Tibial nerve (tissue), 4 donors: ENCODE measurements around the gene SLBP. TPM values are rescaled to one million over a fixed set of nuclear protein-coding genes. Genes with fewer than 3 reads are reported as not detected.

ENCODE experiments used
- DNase-seq, 2 donors: peaks; one replicate each; pipeline ENCODE4 v3.0.0-alpha.2; 2019; ENCODE audit warnings: low spot score in 2 of 2
- H3K27ac ChIP-seq, 4 donors: fragments of 200-600 bp; sonication (generic) in 3 of 4; one replicate each; pipeline ENCODE4 v1.5.1; 2017 to 2019; ENCODE audit warnings: mild to moderate bottlenecking in 1 of 4
- H3K27me3 ChIP-seq, 2 donors: fragments of 200-600 bp; sonication (generic) in 1 of 2; one replicate each; pipeline versions ENCODE4 v1.5.1 to v1.6.0; 2017 to 2019
- H3K36me3 ChIP-seq, 3 donors: fragments of 200-600 bp; sonication (generic); one replicate each; pipeline ENCODE4 v1.5.1; 2018 to 2019
- H3K4me1 ChIP-seq, 4 donors: fragments of 200-600 bp; sonication (generic) in 3 of 4; one replicate each; pipeline ENCODE4 v1.5.1; 2017 to 2019
- H3K4me3 ChIP-seq, 4 donors: fragments of 200-600 bp; sonication (generic) in 3 of 4; one replicate each; pipeline ENCODE4 v1.5.1; 2017 to 2019; ENCODE audit warnings: mild to moderate bottlenecking in 1 of 4, moderate library complexity in 1 of 4
- H3K9me3 ChIP-seq, 4 donors: fragments of 200-600 bp; sonication (generic) in 3 of 4; one replicate each; pipeline ENCODE4 v1.5.1; 2017 to 2019
- CTCF ChIP-seq, 5 experiments: fragments of 200-600 bp in 3 of 5; fragments of 450-650 bp in 2 of 5; sonication (generic) in 3 of 5; IDR thresholded peaks; one replicate each; pipeline ENCODE4 v1.5.1; 2016 to 2019; ENCODE audit warnings: antibody characterized with exemption in 5 of 5, mild to moderate bottlenecking in 3 of 5, moderate library complexity in 2 of 5
- EP300 ChIP-seq, 2 donors: sonication (generic); formaldehyde crosslinking; IDR thresholded peaks; one replicate each; pipeline ENCODE4 v1.6.1; 2017; ENCODE audit warnings: antibody characterized with exemption in 2 of 2, mild to moderate bottlenecking in 1 of 2
- POLR2A ChIP-seq, 2 donors: fragments of 450-650 bp; IDR thresholded peaks; one replicate each; pipeline ENCODE4 v1.6.1; 2017; ENCODE audit warnings: antibody characterized with exemption in 2 of 2, mild to moderate bottlenecking in 2 of 2, moderate library complexity in 2 of 2
- WGBS, 2 donors: methylation state at CpG; one replicate each; pipeline ENCODE4 v1.1.5; 2018; 5-methylcytosine and 5-hydroxymethylcytosine counted together
- small RNA-seq: library from RNA; depleted of rRNA; stranded (forward); fragments of <200 nt; gene quantifications from one replicate; pipeline ENCODE3, GENCODE V24; 2016
- total RNA-seq, 4 donors: library from RNA; depleted of rRNA; stranded (reverse); fragments of >200 nt; gene quantifications; one replicate each; pipeline ENCODE4 v1.1.0, GENCODE V29; 2016

The SLBP gene
- total RNA-seq, 4 donors from 2014 or later: 41.7 to 55.9 (median 53.5) TPM

GRCh38 chr4:1643971-1644735, 68.0 kb downstream of the SLBP start:
- no peak overlapping the region for H3K27ac ChIP-seq
- TF ChIP-seq EP300 (IDR thresholded peaks at IDR 0.05) (no peak), POLR2A (IDR thresholded peaks at IDR 0.05) (no peak), CTCF (IDR thresholded peaks at IDR 0.05) (no peak)
- WGBS, 2 donors: 87 to 92% methylated on average over 48 of the region's 48 CpGs

More at GRCh38 chr4:1643971-1644735, 68.0 kb downstream of the SLBP start:
- H3K36me3 ChIP-seq: no peaks in the 10 kb centered on the region
- H3K27me3 ChIP-seq: no peaks in the 10 kb centered on the region
- H3K4me1 ChIP-seq: peaks cover 0 to 9% (median 0%) of the 10 kb centered on the region in 4 donors
- DNase-seq: no peak
- no peaks in the 10 kb centered on the region for H3K9me3 ChIP-seq
- H3K4me3 ChIP-seq: no peak overlapping the region

Small RNA genes lying within 50 kb of the gene (small RNA-seq; reads per million reads assigned to genes)
- not detected for gene RF00019

Other genes starting within 250 kb of the SLBP start
- 10 to 100 TPM in 2 of 4 donors, 1 to 10 TPM in 2; 6.1 to 33.7 (median 13.6) TPM for gene FAM53A, start 28.0 kb downstream of the SLBP start, total RNA-seq
- gene TMEM129, start 9.0 kb upstream of the SLBP start, total RNA-seq: 10 to 100 TPM; 60.1 to 88.5 (median 82.2) TPM
- 10 to 100 TPM in 2 of 4 donors, 1 to 10 TPM in 2; 8.6 to 15.0 (median 11.9) TPM for gene TACC3, start 9.2 kb upstream of the SLBP start, total RNA-seq
- gene FGFR3, start 81.0 kb upstream of the SLBP start, total RNA-seq: 10 to 100 TPM in 1 of 4 donors, 1 to 10 TPM in 3; 2.7 to 11.2 (median 5.1) TPM
- gene LETM1, start 143.8 kb upstream of the SLBP start, total RNA-seq: 10 to 100 TPM; 53.5 to 85.5 (median 68.6) TPM
- 10 to 100 TPM; 27.2 to 45.6 (median 32.2) TPM for gene NSD2, start 159.1 kb upstream of the SLBP start, total RNA-seq